T-helper 1 cell treated with Interleukin-12 subunit alpha and Interleukin-12 subunit beta and Interleukin-4 antibody, amounts not matched to agents 30 μg/mL and 1 μg/mL, for 36 hours (primary cell): ENCODE results near the gene HPDL.
"Not testable (repeated sequence)": the region's sequence is repeated elsewhere in the genome, so short reads cannot be mapped to it uniquely, and the experiment has no call there.

Experiments used
- H3K27ac Mint-ChIP-seq: one replicate; pipeline ENCODE4 v1.8.0; 2021; ENCODE audit warnings: mild to moderate bottlenecking, mixed read lengths
- H3K27me3 Mint-ChIP-seq: one replicate; pipeline ENCODE4 v1.8.0; 2021; ENCODE audit warnings: low read depth, mixed read lengths
- H3K36me3 Mint-ChIP-seq: one replicate; pipeline ENCODE4 v1.8.0; 2021; ENCODE audit warnings: low read depth, mixed read lengths
- H3K4me1 Mint-ChIP-seq: one replicate; pipeline ENCODE4 v1.8.0; 2021; ENCODE audit warnings: low read depth, mixed read lengths
- H3K4me3 Mint-ChIP-seq: one replicate; pipeline ENCODE4 v1.8.0; 2021; ENCODE audit warnings: mild to moderate bottlenecking, moderate library complexity, mixed read lengths
- H3K9me3 Mint-ChIP-seq: one replicate; pipeline ENCODE4 v1.8.0; 2021; ENCODE audit warnings: mixed read lengths

HPDL gene

DNA sequence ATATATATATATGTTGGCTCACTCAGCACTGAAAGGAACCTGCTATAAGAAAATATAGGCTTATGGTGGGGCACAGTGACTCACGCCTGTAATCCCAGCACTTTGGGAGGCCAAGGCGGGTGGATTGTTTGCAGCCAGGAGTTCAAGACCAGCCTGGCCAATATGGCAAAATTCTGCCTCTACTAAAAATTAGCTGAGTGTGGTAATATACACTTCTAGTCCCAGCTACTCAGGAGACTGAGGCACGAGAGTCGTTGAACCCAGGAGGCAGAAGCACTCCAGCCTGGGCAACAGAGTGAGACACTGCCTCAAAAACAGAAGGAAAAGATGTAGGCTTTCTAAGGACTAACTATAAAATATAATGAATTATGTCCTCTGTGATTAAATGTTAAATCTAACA, 28.1 kb downstream of the HPDL start:
- Mint-ChIP-seq H3K27me3 (no peaks in the 10 kb centered on the region), H3K27ac (no peak overlapping the region), H3K4me3 (no peak overlapping the region), H3K36me3 (no peaks in the 10 kb centered on the region), H3K9me3 (no peaks in the 10 kb centered on the region), H3K4me1 (peaks cover 1% of the 10 kb centered on the region)

GRCh38 chr1:45355683-45356082, 29.0 kb downstream of the HPDL start:
- H3K36me3 Mint-ChIP-seq, result no peaks in the 10 kb centered on the region
- H3K4me3 Mint-ChIP-seq, result no peak overlapping the region
- H3K4me1 Mint-ChIP-seq, result peaks cover 4% of the 10 kb centered on the region
- no peaks in the 10 kb centered on the region for H3K9me3 Mint-ChIP-seq
- no peak overlapping the region for H3K27ac Mint-ChIP-seq
- H3K27me3 Mint-ChIP-seq, result no peaks in the 10 kb centered on the region

DNA sequence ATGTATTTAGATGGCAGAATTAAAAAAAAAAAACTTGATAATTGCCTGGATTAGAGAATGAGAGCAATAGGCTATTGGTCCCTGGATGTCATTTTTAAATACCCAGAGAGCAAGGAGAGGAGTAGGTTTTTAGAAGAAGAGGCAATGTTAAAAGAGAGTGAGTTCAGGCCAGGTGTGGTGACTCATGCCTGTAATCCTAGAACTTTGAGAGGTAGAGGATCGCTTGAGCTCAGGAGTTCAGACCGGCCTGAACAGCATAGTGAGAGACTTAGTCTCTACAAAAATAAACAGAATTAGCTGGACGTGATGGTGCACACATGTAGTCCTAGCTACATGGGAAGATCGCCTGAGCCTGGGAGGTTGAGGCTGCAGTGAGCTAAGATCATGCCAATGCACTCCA, 29.5 kb downstream of the HPDL start:
- Mint-ChIP-seq H3K4me3 (no peak overlapping the region), H3K27me3 (no peaks in the 10 kb centered on the region), H3K27ac (no peak overlapping the region), H3K9me3 (no peaks in the 10 kb centered on the region), H3K36me3 (no peaks in the 10 kb centered on the region), H3K4me1 (peaks cover 4% of the 10 kb centered on the region)

DNA sequence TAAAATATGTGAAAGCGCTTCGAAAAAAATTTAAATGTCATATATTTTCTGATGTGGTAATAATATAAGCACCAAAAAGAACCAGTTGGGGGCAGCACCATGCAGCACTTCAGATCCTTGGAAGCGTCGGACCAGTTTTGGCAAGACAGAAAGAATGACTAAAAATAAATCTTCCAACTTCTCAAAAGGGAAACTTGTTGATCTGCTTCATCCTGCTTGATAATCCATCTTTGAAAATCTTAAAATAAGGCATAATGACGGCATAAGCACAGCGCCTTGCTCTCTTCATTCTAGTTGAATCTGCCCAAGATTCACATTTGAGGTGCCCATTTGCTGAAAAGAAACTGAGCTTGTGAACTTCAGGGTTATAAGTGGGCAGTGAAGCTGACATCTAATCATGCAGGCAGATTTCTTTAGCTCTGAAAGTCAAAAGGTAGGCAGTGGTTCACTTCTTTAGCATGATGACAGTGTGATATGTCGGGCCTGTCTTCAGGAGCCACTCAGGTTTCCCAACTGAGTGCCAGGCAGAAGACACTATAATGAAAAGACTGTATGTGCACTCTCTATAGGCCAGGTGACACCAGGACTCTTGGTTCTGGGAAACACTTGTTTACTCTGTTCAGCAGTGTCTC, 33.3 kb downstream of the HPDL start:
- no peaks in the 10 kb centered on the region for H3K9me3 Mint-ChIP-seq
- peaks cover 4% of the 10 kb centered on the region for H3K4me1 Mint-ChIP-seq
- H3K27me3 Mint-ChIP-seq, result no peaks in the 10 kb centered on the region
- H3K27ac Mint-ChIP-seq, result no peak overlapping the region
- no peaks in the 10 kb centered on the region for H3K36me3 Mint-ChIP-seq
- H3K4me3 Mint-ChIP-seq, result no peak overlapping the region

GRCh38 chr1:45360981-45361380, 34.3 kb downstream of the HPDL start:
- not testable (repeated sequence) for H3K4me1 Mint-ChIP-seq, H3K36me3 Mint-ChIP-seq, H3K4me3 Mint-ChIP-seq, H3K27me3 Mint-ChIP-seq, H3K27ac Mint-ChIP-seq, H3K9me3 Mint-ChIP-seq

DNA sequence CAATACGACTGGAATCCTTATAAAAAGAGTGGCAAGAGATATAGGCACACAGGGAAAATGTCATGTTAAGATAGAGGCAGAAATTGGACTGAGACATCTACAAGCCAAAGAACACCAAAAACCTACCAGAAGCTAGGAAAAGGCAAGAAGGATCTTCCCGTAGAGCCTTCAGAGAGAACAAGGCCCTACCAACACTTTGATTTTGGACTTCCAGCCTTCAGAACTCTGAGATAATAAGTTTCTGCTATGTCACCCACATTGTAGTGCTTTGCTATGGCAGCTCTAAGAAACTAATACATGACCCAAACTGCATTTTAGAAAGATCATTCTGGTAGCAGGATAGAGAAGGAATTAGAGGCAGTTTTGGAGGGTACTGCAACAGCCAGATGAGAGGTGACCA, 37.6 kb downstream of the HPDL start:
- Mint-ChIP-seq H3K27ac (no peak overlapping the region), H3K4me1 (peaks cover 4% of the 10 kb centered on the region), H3K4me3 (no peak overlapping the region), H3K27me3 (no peaks in the 10 kb centered on the region), H3K9me3 (no peaks in the 10 kb centered on the region), H3K36me3 (no peaks in the 10 kb centered on the region)

DNA sequence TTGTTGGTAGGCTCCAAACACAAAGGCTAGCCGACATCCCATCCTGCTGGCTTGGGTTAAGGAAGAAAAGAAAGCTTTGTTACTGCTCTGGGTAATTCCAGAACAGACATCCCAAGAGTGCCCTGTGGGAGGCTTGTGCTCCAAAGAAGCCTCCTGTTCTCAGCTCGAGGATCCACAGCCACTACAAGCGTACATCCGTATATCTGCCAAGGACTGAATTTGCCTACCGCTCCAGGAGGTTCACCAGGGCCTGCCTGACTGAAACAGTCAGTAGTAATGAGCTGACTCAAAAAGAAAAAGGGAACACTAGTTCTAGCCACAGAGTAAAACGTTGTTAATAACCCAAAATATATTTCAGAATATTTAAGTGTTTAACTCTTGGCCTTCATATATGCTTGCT, 38.4 kb downstream of the HPDL start:
- Mint-ChIP-seq H3K36me3 (no peaks in the 10 kb centered on the region), H3K4me1 (peaks cover under 1% of the 10 kb centered on the region), H3K9me3 (no peaks in the 10 kb centered on the region), H3K4me3 (no peak overlapping the region), H3K27ac (no peak overlapping the region), H3K27me3 (no peaks in the 10 kb centered on the region)

DNA sequence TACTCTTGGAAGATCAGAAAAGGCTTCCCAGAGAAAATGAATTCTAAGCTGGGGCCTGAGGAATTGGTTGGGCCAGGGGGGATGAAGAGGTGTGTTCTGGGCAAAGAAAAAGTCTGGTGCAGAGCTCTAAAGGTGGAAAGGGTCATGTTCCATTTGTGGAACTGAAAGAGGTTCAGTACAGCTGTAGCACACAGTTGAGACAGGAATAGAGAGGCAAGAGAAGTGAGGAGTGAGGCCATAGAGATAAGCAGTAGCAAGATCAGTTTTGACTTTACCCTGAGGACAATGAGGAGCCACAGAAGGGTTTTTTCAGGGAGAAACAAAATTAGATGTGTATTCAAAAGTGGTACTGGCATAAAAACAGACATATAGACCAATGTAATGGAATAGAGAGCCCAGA, 43.9 kb downstream of the HPDL start:
- Mint-ChIP-seq H3K4me3 (no peak overlapping the region), H3K27me3 (no peaks in the 10 kb centered on the region), H3K27ac (no peak overlapping the region), H3K4me1 (peaks cover 4% of the 10 kb centered on the region), H3K36me3 (no peaks in the 10 kb centered on the region), H3K9me3 (no peaks in the 10 kb centered on the region)

GRCh38 chr1:45373573-45373972, 46.9 kb downstream of the HPDL start:
- Mint-ChIP-seq H3K9me3 (no peaks in the 10 kb centered on the region), H3K27ac (no peak overlapping the region), H3K4me3 (no peak overlapping the region), H3K27me3 (no peaks in the 10 kb centered on the region), H3K4me1 (peaks cover 4% of the 10 kb centered on the region), H3K36me3 (no peaks in the 10 kb centered on the region)

DNA sequence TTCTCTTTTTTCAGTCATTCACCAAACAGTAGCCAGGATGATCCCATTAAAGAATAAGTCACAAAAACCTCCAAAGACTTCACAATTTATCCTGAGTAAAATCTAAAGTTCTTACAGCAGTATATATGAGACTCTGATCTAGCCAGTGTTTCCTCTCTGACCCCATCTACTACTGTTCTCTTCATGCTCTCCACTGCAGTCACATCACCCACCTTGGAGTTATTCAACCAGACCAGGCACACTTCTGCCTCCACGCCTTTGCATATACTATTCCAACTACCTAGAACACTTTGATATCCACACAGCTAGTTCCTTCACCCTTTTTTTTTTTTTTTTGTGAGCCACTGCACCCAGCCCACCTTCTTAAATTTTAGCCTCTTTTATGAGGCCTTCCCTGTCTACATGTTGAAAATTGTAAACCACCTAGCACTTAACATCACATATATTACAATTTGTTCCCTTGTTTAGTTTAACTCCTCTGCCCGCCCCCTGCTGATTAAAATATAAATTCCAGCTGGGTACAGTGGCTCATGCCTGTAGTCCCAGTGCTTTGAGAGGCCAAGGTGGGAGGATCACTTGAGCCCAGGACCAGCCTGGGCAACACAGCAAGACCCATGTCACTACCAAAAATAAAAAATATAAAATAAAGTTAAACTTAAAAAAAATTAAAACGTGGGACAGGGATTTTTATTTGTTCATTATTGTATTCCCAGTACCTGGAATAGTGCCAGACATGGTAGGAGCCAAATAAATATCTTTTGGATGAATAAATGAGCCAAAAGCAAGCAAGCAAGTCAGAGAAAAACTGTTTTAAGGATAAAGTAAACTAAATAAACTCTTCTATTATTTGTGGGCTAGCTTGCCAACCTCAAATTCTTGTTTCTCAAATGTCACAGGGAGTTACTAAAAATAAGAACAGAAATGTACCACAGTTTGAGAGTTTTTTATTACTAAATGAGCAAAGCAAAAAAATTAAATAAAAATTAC, 48.7 kb downstream of the HPDL start:
- peaks cover 4% of the 10 kb centered on the region for H3K4me1 Mint-ChIP-seq
- H3K4me3 Mint-ChIP-seq, result no peak overlapping the region
- no peaks in the 10 kb centered on the region for H3K36me3 Mint-ChIP-seq
- H3K27me3 Mint-ChIP-seq, result no peaks in the 10 kb centered on the region
- no peak overlapping the region for H3K27ac Mint-ChIP-seq
- no peaks in the 10 kb centered on the region for H3K9me3 Mint-ChIP-seq

DNA sequence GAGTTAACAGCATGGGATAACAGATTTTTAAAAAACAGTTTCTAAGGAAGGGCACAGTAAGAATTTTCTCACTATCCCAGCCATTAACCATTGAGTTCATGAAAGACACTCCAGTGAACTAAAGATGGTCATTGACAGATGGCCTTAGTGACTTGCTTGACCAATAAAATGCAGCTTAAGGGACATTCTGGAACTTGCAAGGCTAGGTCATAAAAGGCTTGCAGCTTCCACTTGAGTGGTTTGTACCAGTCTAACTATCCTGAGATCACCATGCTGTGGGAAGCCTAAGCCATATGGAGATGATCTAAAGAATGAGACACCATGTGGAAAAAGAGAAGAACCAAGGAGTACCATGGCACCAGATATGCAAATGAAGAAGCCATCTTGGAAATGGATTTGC, 51.5 kb downstream of the HPDL start:
- Mint-ChIP-seq H3K9me3 (no peaks in the 10 kb centered on the region), H3K36me3 (no peaks in the 10 kb centered on the region)

More for the DNA sequence above, 51.5 kb downstream of the HPDL start:
- Mint-ChIP-seq H3K27me3 (no peaks in the 10 kb centered on the region), H3K27ac (no peak overlapping the region), H3K4me1 (peaks cover 1% of the 10 kb centered on the region), H3K4me3 (no peak overlapping the region)
